Measurements from ENCODE around the gene WNT2. TPM values are rescaled to one million over a fixed set of nuclear protein-coding genes. Genes with fewer than 3 reads are reported as not detected.

WNT2 gene
- total RNA-seq, 1 donor from 2014 or later: not detected

DNA sequence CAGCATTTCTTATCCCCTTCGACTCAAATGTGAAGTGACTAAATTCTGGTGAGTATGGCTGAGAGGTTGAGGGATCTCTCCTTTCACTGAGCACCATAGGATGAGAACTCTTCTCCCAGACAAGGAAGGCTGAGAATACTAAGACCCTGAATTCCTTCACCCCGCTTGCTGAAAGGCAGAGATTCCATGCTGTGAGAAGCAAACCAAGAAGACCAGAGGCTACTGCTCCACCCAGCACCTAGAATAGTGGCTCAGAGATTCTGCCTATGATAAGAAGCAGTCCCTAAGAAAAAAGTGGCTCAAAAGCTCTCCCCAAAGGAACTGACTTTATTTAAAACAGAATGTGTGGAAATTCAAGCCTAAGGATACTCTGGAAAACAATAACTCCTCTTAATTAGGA, 26.7 kb upstream of the WNT2 start:
- Mint-ChIP-seq H3K27me3 (ENCODE audit: low read depth) (no peaks in the 10 kb centered on the region), H3K27ac (ENCODE audit: unreplicated experiment) (no peak overlapping the region), H3K4me3 (no peak overlapping the region), H3K36me3 (ENCODE audit: low read depth) (no peaks in the 10 kb centered on the region), H3K4me1 (peaks cover 39% of the 10 kb centered on the region), H3K9me3 (no peaks in the 10 kb centered on the region)
- TF ChIP-seq, protein P1, sequence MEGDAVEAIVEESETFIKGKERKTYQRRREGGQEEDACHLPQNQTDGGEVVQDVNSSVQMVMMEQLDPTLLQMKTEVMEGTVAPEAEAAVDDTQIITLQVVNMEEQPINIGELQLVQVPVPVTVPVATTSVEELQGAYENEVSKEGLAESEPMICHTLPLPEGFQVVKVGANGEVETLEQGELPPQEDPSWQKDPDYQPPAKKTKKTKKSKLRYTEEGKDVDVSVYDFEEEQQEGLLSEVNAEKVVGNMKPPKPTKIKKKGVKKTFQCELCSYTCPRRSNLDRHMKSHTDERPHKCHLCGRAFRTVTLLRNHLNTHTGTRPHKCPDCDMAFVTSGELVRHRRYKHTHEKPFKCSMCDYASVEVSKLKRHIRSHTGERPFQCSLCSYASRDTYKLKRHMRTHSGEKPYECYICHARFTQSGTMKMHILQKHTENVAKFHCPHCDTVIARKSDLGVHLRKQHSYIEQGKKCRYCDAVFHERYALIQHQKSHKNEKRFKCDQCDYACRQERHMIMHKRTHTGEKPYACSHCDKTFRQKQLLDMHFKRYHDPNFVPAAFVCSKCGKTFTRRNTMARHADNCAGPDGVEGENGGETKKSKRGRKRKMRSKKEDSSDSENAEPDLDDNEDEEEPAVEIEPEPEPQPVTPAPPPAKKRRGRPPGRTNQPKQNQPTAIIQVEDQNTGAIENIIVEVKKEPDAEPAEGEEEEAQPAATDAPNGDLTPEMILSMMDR (conservative IDR thresholded peaks at IDR 0.05): no peak
- DNase-seq (ENCODE audit: low read depth, low spot score): no peak

DNA sequence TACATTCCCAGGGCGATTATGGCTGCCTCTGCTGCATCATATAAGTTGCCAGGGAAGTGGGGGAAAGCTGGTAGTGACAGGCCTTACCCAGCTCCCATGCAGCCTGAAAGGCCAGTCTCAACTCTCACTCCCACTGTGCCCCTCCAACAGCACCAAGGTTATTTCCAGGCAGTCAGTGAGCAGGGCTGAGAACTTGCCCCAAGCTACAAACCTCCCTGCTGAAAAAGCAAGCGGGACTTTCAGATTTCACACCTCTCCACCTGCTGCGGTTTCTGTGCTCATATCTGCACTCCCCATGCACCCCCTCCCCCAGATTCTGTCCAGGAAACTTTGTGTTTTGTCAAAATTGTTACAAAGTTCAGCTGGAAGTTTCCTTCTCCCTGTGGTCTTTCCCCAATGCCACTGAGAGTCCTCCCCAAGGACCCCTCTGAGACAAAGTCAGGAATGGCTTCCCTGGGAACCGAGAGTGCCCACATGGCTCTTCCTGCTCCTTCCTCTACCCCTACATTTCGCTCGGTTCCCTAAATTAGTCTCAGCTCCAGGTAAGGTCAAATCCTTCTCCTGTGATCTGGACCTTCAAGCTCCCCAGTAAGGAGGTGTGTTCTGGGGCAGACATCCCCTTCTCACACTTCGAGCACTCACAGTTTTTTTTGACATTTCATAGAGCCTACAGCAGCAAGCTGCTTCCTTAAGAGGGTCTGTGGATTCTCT, 25.3 kb upstream of the WNT2 start:
- no peaks in the 10 kb centered on the region for H3K9me3 Mint-ChIP-seq
- no peaks in the 10 kb centered on the region for H3K27me3 Mint-ChIP-seq (ENCODE audit: low read depth)
- H3K36me3 Mint-ChIP-seq (ENCODE audit: low read depth): no peaks in the 10 kb centered on the region
- no peak overlapping the region for H3K4me3 Mint-ChIP-seq
- H3K27ac Mint-ChIP-seq (ENCODE audit: unreplicated experiment): peak overlapping the region; percentile 93
- H3K4me1 Mint-ChIP-seq: peaks cover 39% of the 10 kb centered on the region
- DNase-seq (ENCODE audit: low read depth, low spot score): no peak
- TF ChIP-seq, protein P1 (conservative IDR thresholded peaks at IDR 0.05): no peak

DNA sequence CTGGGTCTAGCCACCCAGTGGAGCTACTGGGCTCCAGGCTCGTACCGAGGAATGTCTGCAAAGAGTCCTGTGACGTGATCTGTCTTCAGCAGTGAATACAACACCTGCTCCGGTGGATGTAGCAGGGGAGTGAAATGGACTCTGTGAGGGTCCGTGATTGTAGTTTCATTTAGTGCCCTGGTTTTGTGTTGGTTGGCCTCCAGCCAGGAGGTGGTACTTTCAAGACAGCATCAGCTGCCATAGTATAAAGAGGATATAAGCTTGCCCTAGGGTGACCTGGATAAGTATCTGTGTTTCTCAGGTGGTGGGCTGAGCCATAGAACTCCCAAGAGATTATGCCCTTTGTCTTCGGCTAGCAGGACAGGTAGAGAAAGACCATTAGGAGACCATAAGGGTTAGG, 24.6 kb upstream of the WNT2 start:
- Mint-ChIP-seq H3K27me3 (ENCODE audit: low read depth) (no peaks in the 10 kb centered on the region), H3K9me3 (no peaks in the 10 kb centered on the region), H3K4me1 (peaks cover 39% of the 10 kb centered on the region), H3K36me3 (ENCODE audit: low read depth) (no peaks in the 10 kb centered on the region), H3K4me3 (no peak overlapping the region), H3K27ac (ENCODE audit: unreplicated experiment) (no peak overlapping the region)
- TF ChIP-seq, protein P1 (conservative IDR thresholded peaks at IDR 0.05): no peak
- DNase-seq (ENCODE audit: low read depth, low spot score): no peak

DNA sequence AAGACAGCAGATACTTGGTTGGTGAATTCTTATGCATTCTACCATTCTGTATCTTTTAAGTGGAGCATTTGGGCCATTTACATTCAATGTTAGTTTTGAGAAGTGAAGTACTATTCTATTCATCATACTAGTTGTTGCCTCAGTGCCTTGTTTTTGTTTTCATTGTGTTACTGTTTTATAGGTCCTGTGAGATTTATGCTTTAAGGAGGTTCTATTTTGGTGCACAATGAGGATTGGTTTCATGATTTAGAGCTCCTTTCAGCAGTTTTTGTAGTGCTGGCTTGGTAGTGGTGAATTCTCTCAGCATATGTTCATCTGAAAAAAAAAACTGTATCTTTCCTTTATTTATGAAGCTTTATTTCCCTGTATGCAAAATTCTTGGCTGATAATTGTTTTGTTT, 23.3 kb upstream of the WNT2 start:
- Mint-ChIP-seq H3K27ac (ENCODE audit: unreplicated experiment) (no peak overlapping the region), H3K36me3 (ENCODE audit: low read depth) (no peaks in the 10 kb centered on the region), H3K4me3 (no peak overlapping the region), H3K27me3 (ENCODE audit: low read depth) (no peaks in the 10 kb centered on the region), H3K9me3 (no peaks in the 10 kb centered on the region), H3K4me1 (peaks cover 36% of the 10 kb centered on the region)
- TF ChIP-seq, protein P1 (conservative IDR thresholded peaks at IDR 0.05): no peak
- DNase-seq (ENCODE audit: low read depth, low spot score): no peak

DNA sequence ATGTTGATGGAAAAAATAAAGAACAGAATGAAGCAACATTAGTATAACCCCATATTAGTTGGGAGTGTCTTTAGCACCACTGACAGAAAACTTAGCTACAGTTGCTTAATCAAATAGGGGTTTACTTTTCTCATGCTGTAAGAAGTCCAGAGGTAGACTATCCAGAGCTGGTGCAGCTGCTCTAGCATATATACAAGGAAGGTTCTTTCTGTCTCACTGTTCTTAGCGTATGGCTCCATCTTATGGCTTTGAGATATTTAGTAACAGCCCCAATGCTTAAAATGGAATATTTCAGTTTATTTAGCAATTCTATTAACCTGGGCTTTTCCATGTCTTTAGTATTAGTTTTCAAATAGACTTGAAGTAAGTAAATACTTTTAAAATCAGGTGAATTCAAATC, 15.2 kb upstream of the WNT2 start:
- Mint-ChIP-seq H3K4me1 (no peaks in the 10 kb centered on the region), H3K9me3 (no peaks in the 10 kb centered on the region), H3K36me3 (ENCODE audit: low read depth) (no peaks in the 10 kb centered on the region), H3K27me3 (ENCODE audit: low read depth) (peaks cover under 1% of the 10 kb centered on the region), H3K27ac (ENCODE audit: unreplicated experiment) (no peak overlapping the region), H3K4me3 (no peak overlapping the region)
- TF ChIP-seq, protein P1 (conservative IDR thresholded peaks at IDR 0.05): no peak
- no peak for DNase-seq (ENCODE audit: low read depth, low spot score)
